PC-3 (cell line): ENCODE measurements around the gene PAF1.

Experiments used
- CTCF ChIP-seq: fragments of 300-600 bp; sonication (generic); conservative IDR thresholded peaks from 2 replicates; pipeline ENCODE4 v1.5.1; 2017; ENCODE audit warnings: antibody characterized with exemption, low read depth, mild to moderate bottlenecking, low read length
- EZH2 ChIP-seq: fragments of 300-600 bp; sonication (generic); IDR thresholded peaks from one replicate; pipeline ENCODE4 v1.6.1; 2017; ENCODE audit warnings: antibody characterized with exemption, mild to moderate bottlenecking, low read length; ENCODE audit not compliant: unreplicated experiment
- EZH2phosphoT487 ChIP-seq: fragments of 300-600 bp; sonication (generic); IDR thresholded peaks from 2 replicates; pipeline ENCODE4 v1.6.1; 2018; ENCODE audit warnings: mild to moderate bottlenecking, antibody characterized with exemption, low read length, borderline replicate concordance

GRCh38 chr19:39408392-39409207, 17.7 kb upstream of the PAF1 start:
- TF ChIP-seq CTCF (no peak), EZH2 (no peak), EZH2phosphoT487 (no peak)
